ENCODE results near the gene KMT2A. TPM values are rescaled to one million over a fixed set of nuclear protein-coding genes. Genes with fewer than 3 reads are reported as not detected.

KMT2A gene
- total and polyA plus RNA-seq, 10 of the 15 experiments (the other 5 are each of a cell fraction or from before 2014, with no cell fraction given) = 6.1 to 56.9 (median 25.4) TPM

GRCh38 chr11:118531597-118532084 lies 95.3 kb downstream of the KMT2A start:
- 28% methylated on average over 12 of the region's 12 CpGs for WGBS (ENCODE audit: insufficient coverage, insufficient replicate concordance, low lambda C conversion rate, missing lambda C conversion rate)
- BruUV-seq (replicated peaks) = no TSS peak
- POLR2A ChIA-PET = interaction anchor here (0.6 kb wide), 1 partner anchor 509 kb away, joined by 3 read pairs; no protein-coding TSS in a partner anchor
- H3K4me3 ChIP-seq = peak overlapping the region; percentile 86
- no peaks in the 10 kb centered on the region for H3K79me2 ChIP-seq (ENCODE audit: control insufficient read depth, insufficient read depth, low read length)
- DNase-seq (ENCODE audit: low read depth, low spot score) (no peak), ATAC-seq (peak; percentile 2; the same call in 2 of the 3 replicates), FAIRE-seq (no peak)
- H3K4me1 ChIP-seq (ENCODE audit: control insufficient read depth, insufficient read depth, low read length) = 0 out of 2 replicates have a peak, but pooled peaks cover 3% of the 10 kb centered on the region
- intact Hi-C loops (cut with micrococcal nuclease; ENCODE audit: unreplicated experiment) = loop anchor here (5.0 kb wide), 1 partner anchor 36 kb away; the partner anchor contains the start of gene IFT46
- peak overlapping the region; percentile 95 for H3K4me2 ChIP-seq (ENCODE audit: control insufficient read depth, insufficient read depth)
- no peak overlapping the region for H3K9ac ChIP-seq (ENCODE audit: control insufficient read depth, insufficient read depth, low read length)
- H2AFZ ChIP-seq (ENCODE audit: control insufficient read depth, low read depth, low read length) = peak overlapping the region; percentile 92
- H3K27me3 ChIP-seq (replicated peaks in 1 of 2; ENCODE audit: control insufficient read depth in 2 of 2, insufficient read depth in 2 of 2, low read length in 1 of 2) = no peaks in the 10 kb centered on the region
- SMC1A ChIA-PET (ENCODE audit: uncharacterized antibody, unreplicated experiment) = no interaction called here
- CTCF ChIA-PET = no interaction called here
- 0 out of 4 replicates have a peak, but pooled peaks cover 0 to 3% of the 10 kb centered on the region in 2 experiments for H3K36me3 ChIP-seq (ENCODE audit: control insufficient read depth in 2 of 2, insufficient read depth in 2 of 2, low read length in 1 of 2)
- no peaks in the 10 kb centered on the region; the same call in 1 of the 2 replicates for H4K20me1 ChIP-seq (ENCODE audit: control insufficient read depth, insufficient read depth)
- in situ Hi-C loops (cut with MboI) = no loop called here
- H3K27ac ChIP-seq (ENCODE audit: control insufficient read depth, insufficient read depth) = no peak overlapping the region
- no peaks in the 10 kb centered on the region for H3K9me3 ChIP-seq (replicated peaks; ENCODE audit: control insufficient read depth, insufficient read depth, low read length)
- RAD21 ChIA-PET (ENCODE audit: unreplicated experiment) = no interaction called here
- TF ChIP-seq, protein P1, sequence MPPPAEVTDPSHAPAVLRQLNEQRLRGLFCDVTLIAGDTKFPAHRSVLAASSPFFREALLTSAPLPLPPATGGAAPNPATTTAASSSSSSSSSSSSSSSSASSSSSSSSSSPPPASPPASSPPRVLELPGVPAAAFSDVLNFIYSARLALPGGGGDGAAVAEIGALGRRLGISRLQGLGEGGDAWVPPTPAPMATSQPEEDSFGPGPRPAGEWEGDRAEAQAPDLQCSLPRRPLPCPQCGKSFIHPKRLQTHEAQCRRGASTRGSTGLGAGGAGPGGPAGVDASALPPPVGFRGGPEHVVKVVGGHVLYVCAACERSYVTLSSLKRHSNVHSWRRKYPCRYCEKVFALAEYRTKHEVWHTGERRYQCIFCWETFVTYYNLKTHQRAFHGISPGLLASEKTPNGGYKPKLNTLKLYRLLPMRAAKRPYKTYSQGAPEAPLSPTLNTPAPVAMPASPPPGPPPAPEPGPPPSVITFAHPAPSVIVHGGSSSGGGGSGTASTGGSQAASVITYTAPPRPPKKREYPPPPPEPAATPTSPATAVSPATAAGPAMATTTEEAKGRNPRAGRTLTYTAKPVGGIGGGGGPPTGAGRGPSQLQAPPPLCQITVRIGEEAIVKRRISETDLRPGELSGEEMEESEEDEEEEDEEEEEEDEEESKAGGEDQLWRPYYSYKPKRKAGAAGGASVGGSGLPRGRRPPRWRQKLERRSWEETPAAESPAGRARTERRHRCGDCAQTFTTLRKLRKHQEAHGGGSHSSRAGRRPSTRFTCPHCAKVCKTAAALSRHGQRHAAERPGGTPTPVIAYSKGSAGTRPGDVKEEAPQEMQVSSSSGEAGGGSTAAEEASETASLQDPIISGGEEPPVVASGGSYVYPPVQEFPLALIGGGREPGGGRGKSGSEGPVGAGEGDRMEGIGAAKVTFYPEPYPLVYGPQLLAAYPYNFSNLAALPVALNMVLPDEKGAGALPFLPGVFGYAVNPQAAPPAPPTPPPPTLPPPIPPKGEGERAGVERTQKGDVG (CRISPR knock-in tag; IDR thresholded peaks at IDR 0.05) = no peak
- TF ChIP-seq SIN3A (IDR thresholded peaks at IDR 0.05; ENCODE audit: low read depth, low read length) = no peak
- TF ChIP-seq CBX5 (IDR thresholded peaks at IDR 0.05; ENCODE audit: low read depth) = no peak
- TF ChIP-seq, protein P2, sequence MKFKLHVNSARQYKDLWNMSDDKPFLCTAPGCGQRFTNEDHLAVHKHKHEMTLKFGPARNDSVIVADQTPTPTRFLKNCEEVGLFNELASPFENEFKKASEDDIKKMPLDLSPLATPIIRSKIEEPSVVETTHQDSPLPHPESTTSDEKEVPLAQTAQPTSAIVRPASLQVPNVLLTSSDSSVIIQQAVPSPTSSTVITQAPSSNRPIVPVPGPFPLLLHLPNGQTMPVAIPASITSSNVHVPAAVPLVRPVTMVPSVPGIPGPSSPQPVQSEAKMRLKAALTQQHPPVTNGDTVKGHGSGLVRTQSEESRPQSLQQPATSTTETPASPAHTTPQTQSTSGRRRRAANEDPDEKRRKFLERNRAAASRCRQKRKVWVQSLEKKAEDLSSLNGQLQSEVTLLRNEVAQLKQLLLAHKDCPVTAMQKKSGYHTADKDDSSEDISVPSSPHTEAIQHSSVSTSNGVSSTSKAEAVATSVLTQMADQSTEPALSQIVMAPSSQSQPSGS (IDR thresholded peaks at IDR 0.05; ENCODE audit: low read length) = no peak
- TF ChIP-seq ZBTB33 (IDR thresholded peaks at IDR 0.05) = no peak
- TF ChIP-seq ASH2L (IDR thresholded peaks at IDR 0.05; ENCODE audit: borderline replicate concordance, low read depth) = no peak
- TF ChIP-seq SMARCA5 (IDR thresholded peaks at IDR 0.05) = no peak
- TF ChIP-seq ATF7 (IDR thresholded peaks at IDR 0.05; ENCODE audit: low read depth) = no peak
- TF ChIP-seq BACH1 (IDR thresholded peaks at IDR 0.05; ENCODE audit: borderline replicate concordance) = no peak
- TF ChIP-seq PAX5 (IDR thresholded peaks at IDR 0.05; ENCODE audit: borderline replicate concordance, low read depth, low read length) = no peak
- TF ChIP-seq, protein P3, sequence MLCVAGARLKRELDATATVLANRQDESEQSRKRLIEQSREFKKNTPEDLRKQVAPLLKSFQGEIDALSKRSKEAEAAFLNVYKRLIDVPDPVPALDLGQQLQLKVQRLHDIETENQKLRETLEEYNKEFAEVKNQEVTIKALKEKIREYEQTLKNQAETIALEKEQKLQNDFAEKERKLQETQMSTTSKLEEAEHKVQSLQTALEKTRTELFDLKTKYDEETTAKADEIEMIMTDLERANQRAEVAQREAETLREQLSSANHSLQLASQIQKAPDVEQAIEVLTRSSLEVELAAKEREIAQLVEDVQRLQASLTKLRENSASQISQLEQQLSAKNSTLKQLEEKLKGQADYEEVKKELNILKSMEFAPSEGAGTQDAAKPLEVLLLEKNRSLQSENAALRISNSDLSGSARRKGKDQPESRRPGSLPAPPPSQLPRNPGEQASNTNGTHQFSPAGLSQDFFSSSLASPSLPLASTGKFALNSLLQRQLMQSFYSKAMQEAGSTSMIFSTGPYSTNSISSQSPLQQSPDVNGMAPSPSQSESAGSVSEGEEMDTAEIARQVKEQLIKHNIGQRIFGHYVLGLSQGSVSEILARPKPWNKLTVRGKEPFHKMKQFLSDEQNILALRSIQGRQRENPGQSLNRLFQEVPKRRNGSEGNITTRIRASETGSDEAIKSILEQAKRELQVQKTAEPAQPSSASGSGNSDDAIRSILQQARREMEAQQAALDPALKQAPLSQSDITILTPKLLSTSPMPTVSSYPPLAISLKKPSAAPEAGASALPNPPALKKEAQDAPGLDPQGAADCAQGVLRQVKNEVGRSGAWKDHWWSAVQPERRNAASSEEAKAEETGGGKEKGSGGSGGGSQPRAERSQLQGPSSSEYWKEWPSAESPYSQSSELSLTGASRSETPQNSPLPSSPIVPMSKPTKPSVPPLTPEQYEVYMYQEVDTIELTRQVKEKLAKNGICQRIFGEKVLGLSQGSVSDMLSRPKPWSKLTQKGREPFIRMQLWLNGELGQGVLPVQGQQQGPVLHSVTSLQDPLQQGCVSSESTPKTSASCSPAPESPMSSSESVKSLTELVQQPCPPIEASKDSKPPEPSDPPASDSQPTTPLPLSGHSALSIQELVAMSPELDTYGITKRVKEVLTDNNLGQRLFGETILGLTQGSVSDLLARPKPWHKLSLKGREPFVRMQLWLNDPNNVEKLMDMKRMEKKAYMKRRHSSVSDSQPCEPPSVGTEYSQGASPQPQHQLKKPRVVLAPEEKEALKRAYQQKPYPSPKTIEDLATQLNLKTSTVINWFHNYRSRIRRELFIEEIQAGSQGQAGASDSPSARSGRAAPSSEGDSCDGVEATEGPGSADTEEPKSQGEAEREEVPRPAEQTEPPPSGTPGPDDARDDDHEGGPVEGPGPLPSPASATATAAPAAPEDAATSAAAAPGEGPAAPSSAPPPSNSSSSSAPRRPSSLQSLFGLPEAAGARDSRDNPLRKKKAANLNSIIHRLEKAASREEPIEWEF (IDR thresholded peaks at IDR 0.05; ENCODE audit: insufficient replicate concordance, low read depth, low read length) = no peak
- no peak for TF ChIP-seq MTA3 (IDR thresholded peaks at IDR 0.05; ENCODE audit: borderline replicate concordance, low read length)
- no peak for TF ChIP-seq NRF1 (conservative IDR thresholded peaks at IDR 0.05; ENCODE audit: low read depth, low read length)
